Measurements from ENCODE around the gene SEMA6D. TPM values are rescaled to one million over a fixed set of nuclear protein-coding genes. Genes with fewer than 3 reads are reported as not detected.
A peak's percentile ranks its signal among the peaks of the same experiment; 100 is the strongest.

The SEMA6D gene
- polyA plus RNA-seq, 5 donors, result 25.0 to 52.5 (median 45.0) TPM

GRCh38 chr15:47742742-47743141 lies 25.4 kb downstream of the SEMA6D start:
- no peak for DNase-seq

GRCh38 chr15:47743385-47743784 lies 26.1 kb downstream of the SEMA6D start:
- DNase-seq, result no peak

- no peak for DNase-seq
These were observed 26.6 kb downstream of the SEMA6D start for GRCh38 chr15:47743886-47744285.

GRCh38 chr15:47744496-47744895 lies 27.2 kb downstream of the SEMA6D start:
- DNase-seq, result no peak

GRCh38 chr15:47744973-47745372 lies 27.7 kb downstream of the SEMA6D start:
- DNase-seq, result no peak

- no peak for DNase-seq
These were observed 29.2 kb downstream of the SEMA6D start for GRCh38 chr15:47746516-47746915.

GRCh38 chr15:47750030-47750739 lies 32.9 kb downstream of the SEMA6D start:
- no peak for DNase-seq

GRCh38 chr15:47750740-47751262 lies 33.5 kb downstream of the SEMA6D start:
- DNase-seq, result no peak

- DNase-seq, result no peak
These were observed 36.3 kb downstream of the SEMA6D start for GRCh38 chr15:47753591-47753990.

- DNase-seq, result no peak
These were observed 37.0 kb downstream of the SEMA6D start for GRCh38 chr15:47754312-47754711.

- no peak for DNase-seq
These were observed 38.6 kb downstream of the SEMA6D start for GRCh38 chr15:47755941-47756340.

GRCh38 chr15:47756872-47757271 lies 39.6 kb downstream of the SEMA6D start:
- DNase-seq, result no peak

GRCh38 chr15:47757331-47757730 lies 40.0 kb downstream of the SEMA6D start:
- no peak for DNase-seq

- DNase-seq, result no peak
These were observed 45.3 kb downstream of the SEMA6D start for GRCh38 chr15:47762621-47763020.

GRCh38 chr15:47764666-47765065 lies 47.4 kb downstream of the SEMA6D start:
- no peak for DNase-seq

GRCh38 chr15:47766406-47766805 lies 49.1 kb downstream of the SEMA6D start:
- DNase-seq, result no peak

- DNase-seq, result peak; percentile 22 to 39
These were observed 49.7 kb downstream of the SEMA6D start for GRCh38 chr15:47767035-47767434.

- no peak for DNase-seq
These were observed 51.4 kb downstream of the SEMA6D start for GRCh38 chr15:47768735-47769134.

- DNase-seq, result no peak
These were observed 51.9 kb downstream of the SEMA6D start for GRCh38 chr15:47769166-47769565.

- no peak for DNase-seq
These were observed 55.8 kb downstream of the SEMA6D start for GRCh38 chr15:47773143-47773542.

- DNase-seq, result no peak
These were observed 61.0 kb downstream of the SEMA6D start for GRCh38 chr15:47778263-47778770.

- no peak for DNase-seq
These were observed 63.7 kb downstream of the SEMA6D start for GRCh38 chr15:47780971-47781370.

- no peak for DNase-seq
These were observed 64.2 kb downstream of the SEMA6D start for GRCh38 chr15:47781527-47781926.

GRCh38 chr15:47784820-47785219 lies 67.5 kb downstream of the SEMA6D start:
- no peak for DNase-seq
